HG02981 (cell line): ENCODE data around the gene TTC3.
A peak's percentile ranks its signal among the peaks of the same experiment; 100 is the strongest.

Experiments
- ATAC-seq: cut with Tn5 transposase; IDR thresholded peaks from one replicate; pipeline ENCODE4 v1.9.1; 2021; ENCODE audit warnings: mild to moderate bottlenecking, moderate library complexity; ENCODE audit not compliant: unreplicated experiment

Gene TTC3

DNA sequence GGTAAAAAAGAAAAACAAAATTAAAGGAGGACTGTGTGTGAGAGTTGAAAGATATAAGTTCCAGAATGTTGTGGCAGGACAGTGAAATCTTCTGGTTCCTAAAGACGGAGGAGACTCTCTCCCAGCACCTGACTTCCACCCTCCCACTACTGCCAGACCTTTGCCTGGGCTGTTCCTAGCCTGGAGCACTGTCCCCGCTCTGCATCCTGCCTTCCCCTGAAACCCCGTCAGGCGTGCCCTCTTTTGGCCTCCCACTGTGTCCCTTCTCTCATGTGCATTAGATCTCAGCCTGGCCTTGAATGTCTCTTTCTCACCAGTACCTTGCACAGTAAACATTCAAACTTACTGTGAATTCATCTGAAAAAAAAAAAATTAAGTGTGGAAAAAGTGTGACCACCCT is 120.0 kb downstream of the TTC3 start:
- no peak for ATAC-seq

- ATAC-seq, result no peak
Measured at GRCh38 chr21:37193676-37194075, 120.6 kb downstream of the TTC3 start.

DNA sequence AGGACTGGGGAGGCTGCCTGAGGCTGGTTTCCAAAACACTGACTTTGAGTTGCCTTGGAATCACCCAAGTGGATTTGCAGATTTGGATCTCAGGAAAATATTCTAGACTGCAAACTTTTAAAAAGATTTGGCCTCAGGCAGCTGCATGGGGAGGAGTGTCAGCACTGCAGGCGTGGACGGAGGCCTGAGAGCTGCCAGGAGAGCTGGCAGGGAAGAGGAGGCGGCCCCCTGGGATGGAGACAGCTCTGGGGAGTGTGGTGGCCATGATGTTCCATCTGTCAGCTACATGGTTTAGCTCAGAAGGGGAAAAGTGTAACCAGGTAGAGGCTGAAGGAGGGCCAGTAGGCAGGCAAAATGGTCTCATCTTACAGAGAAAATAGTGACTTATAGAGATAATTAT is 122.0 kb downstream of the TTC3 start:
- no peak for ATAC-seq

- no peak for ATAC-seq
Measured at GRCh38 chr21:37195610-37196009, 122.6 kb downstream of the TTC3 start.

DNA sequence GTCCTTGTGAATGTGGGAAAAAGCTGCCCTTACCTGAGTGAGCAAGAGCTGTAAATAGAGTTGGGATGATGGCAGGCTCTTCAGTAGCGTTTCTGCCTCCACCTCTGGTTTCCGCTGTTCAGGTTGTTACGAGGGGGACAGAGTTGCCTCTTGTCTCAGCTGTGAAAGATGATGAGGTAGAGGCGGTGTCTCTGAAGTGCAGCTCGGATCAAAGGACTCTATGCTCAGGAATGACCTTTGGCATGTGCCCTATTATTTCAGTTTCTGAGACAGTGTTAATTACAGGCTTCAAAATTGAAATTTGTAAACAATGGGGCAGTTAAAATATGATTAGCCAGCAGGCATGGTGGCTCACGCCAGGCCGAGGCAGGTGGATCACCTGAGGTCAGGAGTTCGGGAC is 123.8 kb downstream of the TTC3 start:
- no peak for ATAC-seq

GRCh38 chr21:37197746-37198145 is 124.7 kb downstream of the TTC3 start:
- ATAC-seq, result no peak

DNA sequence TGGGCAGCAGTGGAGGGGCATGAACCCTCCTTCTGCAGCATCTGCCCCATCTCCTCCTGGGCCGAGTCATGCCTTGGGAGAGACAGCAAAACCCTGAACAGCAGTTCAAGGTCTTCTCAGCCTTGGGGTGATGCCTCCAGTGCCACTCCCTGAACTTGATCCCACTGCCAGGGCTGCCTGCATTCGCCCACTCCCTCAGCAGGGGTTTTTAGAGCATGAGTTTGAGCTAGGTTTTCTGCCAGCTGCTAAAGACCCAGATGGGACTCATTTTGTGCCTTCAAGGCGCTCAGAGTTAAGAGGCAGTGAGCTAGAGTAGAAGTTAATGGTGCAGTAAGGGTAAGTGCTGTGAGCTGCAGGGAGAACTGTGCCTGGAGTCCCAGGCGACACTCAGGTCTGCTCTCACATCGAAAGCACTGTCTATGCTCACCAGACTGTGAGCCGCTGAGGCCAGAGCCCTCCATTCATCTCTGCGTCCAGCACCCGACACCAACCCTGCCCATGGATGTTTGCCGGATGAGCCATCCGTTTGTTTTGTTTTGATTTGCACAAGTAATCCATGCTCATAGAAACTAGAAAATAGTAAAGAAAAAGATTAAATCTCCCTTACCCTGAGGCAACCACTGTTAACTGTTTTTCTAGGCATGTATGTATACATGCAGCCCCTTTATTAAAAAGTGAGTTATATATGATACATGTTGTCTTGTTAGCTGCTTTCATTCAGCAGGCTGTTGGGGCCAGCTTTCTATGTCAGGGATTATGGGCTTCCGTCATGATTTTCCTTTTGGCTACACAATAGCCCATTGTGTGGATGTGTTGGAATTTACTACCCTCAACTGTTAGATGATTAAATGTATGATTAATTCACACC is 126.2 kb downstream of the TTC3 start:
- ATAC-seq, result no peak

DNA sequence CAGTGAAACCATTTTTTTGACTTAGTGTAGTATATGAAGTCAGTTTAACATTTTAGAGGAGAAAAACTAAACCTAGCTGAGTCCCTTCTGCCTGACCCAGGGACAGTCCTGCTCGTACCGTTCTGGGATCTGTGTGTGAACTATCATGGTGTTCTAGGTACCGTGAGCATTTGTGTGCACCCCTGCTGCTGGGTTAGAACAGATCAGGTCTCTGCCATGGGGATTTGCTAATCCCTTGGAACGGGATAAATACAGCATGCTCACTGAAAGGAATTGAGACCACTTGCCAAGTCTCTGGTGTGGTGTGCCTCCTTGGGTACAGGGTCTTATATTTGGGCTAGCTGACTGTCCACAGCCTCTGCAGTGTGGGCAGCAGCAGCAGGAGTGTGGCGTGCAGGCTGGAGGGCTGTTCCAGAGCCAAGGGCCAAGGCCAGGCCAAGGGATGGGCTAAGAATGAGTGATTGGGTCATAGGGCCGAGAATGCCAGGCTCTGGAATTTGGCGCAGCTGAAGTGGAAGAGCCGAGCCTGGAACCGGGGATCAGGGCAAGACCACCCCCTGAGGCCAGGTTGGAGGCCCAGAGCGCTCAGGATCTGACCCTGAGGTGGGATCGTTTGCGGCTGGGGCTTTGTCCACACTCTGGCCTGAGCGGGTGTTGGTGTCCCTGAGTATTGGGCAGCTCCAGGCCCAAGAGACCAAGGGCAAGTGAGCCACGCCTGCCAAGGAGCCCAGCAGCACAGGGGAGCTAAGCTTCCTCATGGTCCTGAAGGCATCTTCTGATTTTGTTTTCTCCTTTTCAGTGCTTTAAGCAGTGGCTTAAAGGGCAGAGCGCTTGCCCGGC is 127.8 kb downstream of the TTC3 start:
- no peak for ATAC-seq

DNA sequence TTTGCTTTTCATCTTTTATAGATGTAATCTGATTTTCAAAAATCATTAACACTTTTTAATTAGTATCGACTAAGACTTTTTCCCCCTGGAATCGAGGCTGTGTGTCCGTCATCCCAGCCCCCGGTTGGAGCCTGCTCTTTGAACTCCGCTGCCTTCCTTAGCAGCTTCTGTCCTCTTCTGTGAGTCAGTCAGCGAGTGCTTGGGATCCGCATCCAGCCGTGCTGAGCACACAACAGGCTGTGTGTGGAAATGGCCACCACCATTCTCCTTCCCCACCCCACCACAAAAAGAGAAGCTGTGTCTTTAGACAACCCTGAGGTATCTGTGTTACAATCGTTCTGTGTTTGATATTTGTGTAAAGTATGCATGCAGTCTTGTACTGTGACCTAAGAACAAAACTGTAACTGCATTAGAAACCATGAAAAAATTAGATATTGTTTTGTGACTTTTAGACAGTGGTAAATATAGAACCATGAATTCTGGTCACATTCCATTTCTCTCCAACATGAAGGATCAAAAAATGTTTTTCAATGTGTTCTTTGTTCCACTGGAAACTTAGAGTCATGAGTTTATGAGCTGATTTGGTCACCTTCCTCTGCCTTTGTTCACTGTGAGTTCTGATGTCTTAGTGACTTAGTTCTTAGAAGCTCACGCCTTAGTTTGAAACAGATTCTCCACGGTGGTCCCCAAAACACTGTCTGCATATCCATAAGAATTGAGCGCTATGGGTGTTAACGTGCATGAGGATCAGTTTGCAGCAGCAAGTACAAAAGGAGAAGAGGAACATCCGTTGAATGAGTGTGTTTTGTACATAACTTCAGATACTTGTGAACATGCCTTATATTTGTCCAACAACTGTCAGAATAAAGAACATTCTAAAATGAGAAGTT is 129.4 kb downstream of the TTC3 start:
- no peak for ATAC-seq

GRCh38 chr21:37204580-37204979 is 131.5 kb downstream of the TTC3 start:
- ATAC-seq, result no peak

DNA sequence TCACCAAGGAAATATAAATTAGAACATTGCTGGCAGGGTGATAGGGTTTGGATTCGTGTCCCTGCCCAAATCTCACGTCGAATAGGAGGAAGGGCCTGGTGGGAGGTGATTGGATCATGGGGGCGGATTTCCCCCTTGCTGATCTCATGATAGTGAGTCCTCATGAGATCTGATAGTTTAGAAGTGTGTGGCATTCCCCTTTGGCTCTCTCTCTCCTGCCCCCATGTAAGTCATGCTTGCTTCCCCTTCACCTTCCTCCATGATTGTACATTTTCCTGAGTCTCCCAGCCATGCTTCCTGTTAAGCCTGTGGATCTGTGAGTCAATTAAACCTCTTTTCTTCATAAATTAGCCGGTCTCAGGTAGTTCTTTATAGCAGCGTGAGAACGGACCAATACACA is 133.4 kb downstream of the TTC3 start:
- no peak for ATAC-seq

GRCh38 chr21:37207441-37208009 is 134.5 kb downstream of the TTC3 start:
- peak; percentile 55 for ATAC-seq

- ATAC-seq, result peak; percentile 50
Measured at GRCh38 chr21:37208056-37208721, 135.1 kb downstream of the TTC3 start.

GRCh38 chr21:37208741-37209225 is 135.7 kb downstream of the TTC3 start:
- peak; percentile 31 for ATAC-seq

DNA sequence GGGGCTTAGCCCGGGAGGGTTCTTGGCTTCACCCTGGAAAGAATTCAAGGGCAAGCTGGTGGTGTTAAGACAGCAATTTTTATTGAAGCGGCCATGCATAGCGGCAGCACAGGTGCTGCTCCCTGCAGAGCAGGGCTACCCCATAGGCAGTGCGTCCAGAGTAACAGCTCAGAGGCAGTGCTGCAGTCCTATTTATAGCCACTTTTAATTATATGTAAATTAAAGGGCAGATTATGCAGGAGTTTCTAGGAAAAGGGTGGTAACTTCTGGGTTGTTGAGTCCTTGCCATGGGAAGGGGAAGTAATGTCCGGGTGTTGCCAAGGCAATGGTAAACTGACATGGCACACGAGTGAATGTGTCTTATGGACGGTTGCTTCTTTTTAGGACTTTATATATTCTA is 137.1 kb downstream of the TTC3 start:
- ATAC-seq, result no peak

DNA sequence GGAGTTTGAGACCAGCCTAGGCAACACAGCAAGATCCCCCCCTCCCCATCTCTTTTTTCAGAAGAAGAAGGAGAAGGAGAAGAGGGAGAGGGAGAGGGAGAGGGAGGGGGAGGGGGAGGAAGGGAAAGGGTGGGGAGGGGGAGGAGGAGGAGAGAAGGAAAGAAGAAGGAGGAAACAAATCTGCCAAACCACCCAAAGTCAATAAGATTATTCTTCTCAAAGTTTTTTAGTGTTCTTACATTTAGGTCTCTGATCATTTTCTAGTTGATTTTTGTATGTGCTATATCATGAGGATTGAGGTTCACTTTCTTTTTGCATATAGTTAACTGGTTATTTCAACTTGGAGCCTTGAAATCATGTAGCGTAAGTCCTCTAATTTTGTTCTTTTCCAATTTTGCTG is 137.7 kb downstream of the TTC3 start:
- no peak for ATAC-seq

DNA sequence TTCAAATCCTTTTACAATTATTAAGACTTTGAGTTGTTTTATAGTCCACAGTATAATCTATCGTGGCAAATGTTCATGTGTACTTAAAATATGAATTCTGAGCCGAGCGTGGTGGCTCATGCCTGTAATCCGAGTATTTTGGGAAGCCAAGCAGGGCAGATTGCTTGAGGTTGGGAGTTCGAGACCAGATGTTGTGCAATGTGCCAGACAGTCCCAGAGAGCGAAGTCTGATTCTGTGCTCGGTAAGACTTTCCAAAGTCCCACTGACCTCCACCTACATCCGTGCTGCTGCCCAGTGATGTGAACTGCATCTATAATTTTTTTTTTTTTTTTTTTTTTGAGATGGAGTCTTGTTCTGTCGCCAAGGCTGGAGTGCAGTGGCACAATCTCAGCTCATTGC is 141.9 kb downstream of the TTC3 start:
- ATAC-seq, result no peak

- ATAC-seq, result no peak
Measured at GRCh38 chr21:37219761-37220432, 146.8 kb downstream of the TTC3 start.

GRCh38 chr21:37220433-37220980 is 147.5 kb downstream of the TTC3 start:
- ATAC-seq, result peak; percentile 29
